H1 (cell line): Measurements from ENCODE around the gene SLC7A10. TPM values are rescaled to one million over a fixed set of nuclear protein-coding genes. Genes with fewer than 3 reads are reported as not detected.

ENCODE experiments used
- CTCF ChIA-PET: fragments of 300-600 bp; sonication (Branson Sonifier 250); formaldehyde crosslinking; loops from one replicate; lab custom pipeline; 2021; ENCODE audit not compliant: partially characterized antibody; lab: Charles Lee
- POLR2A ChIA-PET: fragments of 300-600 bp; sonication (Branson Sonifier 250); formaldehyde crosslinking; loops from one replicate; lab custom pipeline; 2021; ENCODE audit warnings: inconsistent platforms; ENCODE audit not compliant: partially characterized antibody; lab: Charles Lee
- DNase-seq, 2 experiments: peaks; one replicate each; pipeline versions ENCODE4 v3.0.0 to v3.0.0-alpha.2; 2010 to 2022; ENCODE audit warnings: low spot score in 2 of 2, low read depth in 1 of 2, mixed read lengths in 1 of 2
- FAIRE-seq: peaks from 2 replicates; lab custom pipeline; 2011; peaks lifted over from hg19 to GRCh38; lab: Jason Lieb, UNC
- H2AFZ ChIP-seq: 2 replicates; pipeline ENCODE4 v1.8.1; 2012; ENCODE audit warnings: low read length, inconsistent platforms
- H2AK5ac ChIP-seq: 2 replicates; pipeline ENCODE4 v1.6.1; 2013; ENCODE audit warnings: low read depth, low read length
- H2BK120ac ChIP-seq: replicated peaks from 2 replicates; pipeline ENCODE3; 2013; ENCODE audit warnings: low read depth, low read length, inconsistent platforms
- H2BK12ac ChIP-seq: 2 replicates; pipeline ENCODE4 v1.6.1; 2013; ENCODE audit warnings: low read depth, low read length
- H2BK15ac ChIP-seq: 2 replicates; pipeline ENCODE4 v1.6.1; 2013; ENCODE audit warnings: low read length
- H2BK20ac ChIP-seq: 2 replicates; pipeline ENCODE4 v1.6.1; 2013; ENCODE audit warnings: low read length
- H2BK5ac ChIP-seq: 2 replicates; pipeline ENCODE4 v1.6.1; 2013; ENCODE audit warnings: low read depth, low read length
- H3K14ac ChIP-seq: 2 replicates; pipeline ENCODE4 v1.6.1; 2013; ENCODE audit warnings: inconsistent platforms; ENCODE audit not compliant: insufficient read length
- H3K18ac ChIP-seq: 2 replicates; pipeline ENCODE4 v1.6.1; 2013; ENCODE audit warnings: low read length; ENCODE audit errors: extremely low read depth
- H3K23ac ChIP-seq: 2 replicates; pipeline ENCODE4 v1.6.1; 2013; ENCODE audit warnings: inconsistent platforms; ENCODE audit not compliant: insufficient read length
- H3K23me2 ChIP-seq: 2 replicates; pipeline ENCODE4 v1.6.1; 2013; ENCODE audit warnings: low read depth, low read length
- H3K27ac ChIP-seq: 2 replicates; pipeline ENCODE4 v1.6.1; 2011; ENCODE audit warnings: low read depth, low read length, inconsistent platforms
- H3K27me3 ChIP-seq, 4 experiments: replicated peaks in 1 of 4; 1 replicate in 1 of 4; 2 replicates in 3 of 4; pipeline versions ENCODE4 v1.6.1 to v1.8.1; 2011 to 2013; ENCODE audit warnings: low read length in 3 of 4, mild to moderate bottlenecking in 3 of 4, inconsistent platforms in 2 of 4, mixed read lengths in 2 of 4, moderate library complexity in 1 of 4; ENCODE audit not compliant: control insufficient read depth in 3 of 4, insufficient read depth in 3 of 4; ENCODE audit errors: extremely low read depth in 1 of 4
- H3K36me3 ChIP-seq, 4 experiments: 2 replicates each; pipeline versions ENCODE4 v1.6.1 to v1.8.1; 2011 to 2013; ENCODE audit warnings: mild to moderate bottlenecking in 4 of 4, low read length in 3 of 4, moderate library complexity in 2 of 4, control low read depth in 1 of 4, inconsistent platforms in 1 of 4; ENCODE audit not compliant: insufficient read depth in 4 of 4, control insufficient read depth in 2 of 4
- H3K4ac ChIP-seq: replicated peaks from 2 replicates; pipeline ENCODE3; 2013; ENCODE audit warnings: low read length, low read depth, mixed read lengths, inconsistent platforms; ENCODE audit not compliant: insufficient read length
- H3K4me1 ChIP-seq, 4 experiments: replicated peaks in 1 of 4; 1 replicate in 1 of 4; 2 replicates in 3 of 4; pipeline versions ENCODE4 v1.6.1 to v1.8.1; 2011 to 2013; ENCODE audit warnings: low read length in 3 of 4, inconsistent platforms in 2 of 4, mixed read lengths in 1 of 4; ENCODE audit not compliant: insufficient read depth in 4 of 4, control insufficient read depth in 3 of 4
- H3K4me2 ChIP-seq, 2 experiments: 2 replicates each; pipeline versions ENCODE4 v1.6.1 to v1.8.1; 2011 to 2013; ENCODE audit warnings: low read depth in 2 of 2, low read length in 2 of 2, control low read depth in 1 of 2, inconsistent platforms in 1 of 2, mild to moderate bottlenecking in 1 of 2; ENCODE audit not compliant: insufficient read depth in 1 of 2
- H3K4me3 ChIP-seq, 4 experiments: fragments of 200-600, 300-600 bp in 1 of 4; sonication (generic), shearing (Covaris generic), sonication (Bioruptor Twin) in 1 of 4; 2 replicates each; pipeline versions ENCODE4 v1.5.1 to v1.8.1; 2011 to 2016; ENCODE audit warnings: low read length in 4 of 4, low read depth in 3 of 4, control low read depth in 2 of 4, inconsistent platforms in 2 of 4, mild to moderate bottlenecking in 2 of 4, mixed read lengths in 1 of 4, moderate library complexity in 1 of 4; ENCODE audit not compliant: insufficient read depth in 2 of 4; ENCODE audit errors: extremely low read depth in 1 of 4
- H3K56ac ChIP-seq: replicated peaks from 2 replicates; pipeline ENCODE3; 2013; ENCODE audit warnings: low read depth, mild to moderate bottlenecking, mixed read lengths, low read length, inconsistent platforms; ENCODE audit not compliant: insufficient read length
- H3K79me1 ChIP-seq: 2 replicates; pipeline ENCODE4 v1.6.1; 2013; ENCODE audit warnings: low read depth, low read length, control low read depth
- H3K79me2 ChIP-seq, 2 experiments: 2 replicates each; pipeline versions ENCODE4 v1.6.1 to v1.8.1; 2012 to 2013; ENCODE audit warnings: low read length in 2 of 2, mild to moderate bottlenecking in 2 of 2, inconsistent platforms in 1 of 2; ENCODE audit not compliant: insufficient read depth in 2 of 2, control insufficient read depth in 1 of 2
- H3K9ac ChIP-seq, 4 experiments: replicated peaks in 1 of 4; 1 replicate in 1 of 4; 2 replicates in 3 of 4; pipeline versions ENCODE4 v1.6.1 to v1.8.1; 2011 to 2013; ENCODE audit warnings: low read depth in 3 of 4, low read length in 3 of 4, control low read depth in 2 of 4, mild to moderate bottlenecking in 2 of 4, moderate library complexity in 2 of 4, inconsistent platforms in 1 of 4; ENCODE audit errors: extremely low read depth in 1 of 4
- H3K9me3 ChIP-seq, 2 experiments: 2 replicates each; pipeline versions ENCODE4 v1.6.1 to v1.8.1; 2012 to 2013; ENCODE audit warnings: mild to moderate bottlenecking in 2 of 2, moderate library complexity in 2 of 2, control low read depth in 1 of 2, inconsistent platforms in 1 of 2, low read depth in 1 of 2, low read length in 1 of 2, mixed read lengths in 1 of 2; ENCODE audit not compliant: insufficient read depth in 2 of 2
- H4K20me1 ChIP-seq, 2 experiments: replicated peaks in 1 of 2; 2 replicates each; pipeline versions ENCODE3 to v1.8.1; 2011 to 2013; ENCODE audit warnings: inconsistent platforms in 2 of 2, low read length in 2 of 2, mild to moderate bottlenecking in 1 of 2; ENCODE audit not compliant: insufficient read depth in 2 of 2, control insufficient read depth in 1 of 2
- H4K5ac ChIP-seq: 2 replicates; pipeline ENCODE4 v1.6.1; 2013; ENCODE audit warnings: low read length, low read depth, mixed read lengths, inconsistent platforms; ENCODE audit not compliant: insufficient read length
- H4K8ac ChIP-seq: 2 replicates; pipeline ENCODE4 v1.8.0; 2013; ENCODE audit warnings: mild to moderate bottlenecking, moderate library complexity, low read length, inconsistent platforms; ENCODE audit not compliant: insufficient read depth; ENCODE audit errors: extremely low read depth
- H4K91ac ChIP-seq: replicated peaks from 2 replicates; pipeline ENCODE3; 2013; ENCODE audit warnings: low read length, mixed read lengths, inconsistent platforms; ENCODE audit not compliant: insufficient read length
- KDM1A ChIP-seq: fragments of 200-600, 300-600 bp; sonication (generic); IDR thresholded peaks from 2 replicates; pipeline ENCODE4 v1.7.1; 2016; ENCODE audit warnings: mild to moderate bottlenecking, low read length, borderline replicate concordance
- MAFK ChIP-seq: IDR thresholded peaks from 2 replicates; pipeline ENCODE4 v1.6.1; 2012; ENCODE audit warnings: low read depth, mild to moderate bottlenecking, improper control_type of control experiment, low read length
- RAD21 ChIP-seq, 2 experiments: IDR thresholded peaks in 1 of 2; conservative IDR thresholded peaks in 1 of 2; 2 replicates each; pipeline ENCODE4 v1.6.1; 2011; ENCODE audit warnings: low read depth in 2 of 2, low read length in 2 of 2, improper control_type of control experiment in 1 of 2, inconsistent platforms in 1 of 2, mild to moderate bottlenecking in 1 of 2, moderate library complexity in 1 of 2
- SIRT6 ChIP-seq: IDR thresholded peaks from one replicate; pipeline ENCODE4 v1.7.1; 2012; ENCODE audit warnings: low read length, inconsistent platforms
- SP1 ChIP-seq: IDR thresholded peaks from 2 replicates; pipeline ENCODE4 v1.6.1; 2011; ENCODE audit warnings: low read depth, low read length
- SRF ChIP-seq: IDR thresholded peaks from 2 replicates; pipeline ENCODE4 v1.6.1; 2011; ENCODE audit warnings: mild to moderate bottlenecking, low read depth, low read length, moderate library complexity
- SUZ12 ChIP-seq: fragments of 200-600 bp; sonication (generic); IDR thresholded peaks from 2 replicates; pipeline ENCODE4 v1.6.1; 2012; ENCODE audit warnings: mild to moderate bottlenecking, inconsistent platforms, low read length, moderate library complexity, mixed read lengths
- ZNF274 ChIP-seq: IDR thresholded peaks from 2 replicates; pipeline ENCODE4 v1.7.0; 2012; ENCODE audit warnings: low read length, borderline replicate concordance; ENCODE audit errors: extremely low read depth
- WGBS, 2 experiments: shearing (Covaris generic) in 1 of 2; methylation state at CpG; one replicate each; pipeline versions ENCODE4 v1.1.6 to v1.1.7; 2013 to 2015; ENCODE audit warnings: low lambda C conversion rate in 2 of 2, mixed read lengths in 2 of 2, inconsistent platforms in 1 of 2, low coverage in 1 of 2, missing lambda C conversion rate in 1 of 2; ENCODE audit not compliant: insufficient replicate concordance in 2 of 2, insufficient coverage in 1 of 2, insufficient read length in 1 of 2; ENCODE audit errors: extremely low coverage in 1 of 2, missing lambda C conversion rate in 1 of 2; 5-methylcytosine and 5-hydroxymethylcytosine counted together
- polyA plus RNA-seq, 7 experiments: library from polyadenylated mRNA; depleted of rRNA in 3 of 7; stranded (reverse) in 5 of 7; unstranded in 2 of 7; fragments of >200 nt in 5 of 7; fragments of 200-250 nt in 2 of 7; gene quantifications; 1 replicate in 5 of 7; 2 replicates in 1 of 7; 4 replicates in 1 of 7; pipeline versions ENCODE4 v1.2.1 to v1.2.3, GENCODE V29; 2011 to 2013; ENCODE audit warnings: missing spikeins in 2 of 7, mixed read lengths in 2 of 7
- total RNA-seq: library from RNA; stranded (reverse); fragmentation: NEBNext Ultra II Directional; extraction: Animal tissue kit (Norgen Biotek cat#: 25700); gene quantifications from 2 replicates; pipeline ENCODE4 v1.2.1, GENCODE V29; 2021

SLC7A10 gene
- total and polyA plus RNA-seq, 2 of the 8 experiments (the other 6 are each of a cell fraction or from before 2014, with no cell fraction given), result 3.7 to 7.1 TPM

DNA sequence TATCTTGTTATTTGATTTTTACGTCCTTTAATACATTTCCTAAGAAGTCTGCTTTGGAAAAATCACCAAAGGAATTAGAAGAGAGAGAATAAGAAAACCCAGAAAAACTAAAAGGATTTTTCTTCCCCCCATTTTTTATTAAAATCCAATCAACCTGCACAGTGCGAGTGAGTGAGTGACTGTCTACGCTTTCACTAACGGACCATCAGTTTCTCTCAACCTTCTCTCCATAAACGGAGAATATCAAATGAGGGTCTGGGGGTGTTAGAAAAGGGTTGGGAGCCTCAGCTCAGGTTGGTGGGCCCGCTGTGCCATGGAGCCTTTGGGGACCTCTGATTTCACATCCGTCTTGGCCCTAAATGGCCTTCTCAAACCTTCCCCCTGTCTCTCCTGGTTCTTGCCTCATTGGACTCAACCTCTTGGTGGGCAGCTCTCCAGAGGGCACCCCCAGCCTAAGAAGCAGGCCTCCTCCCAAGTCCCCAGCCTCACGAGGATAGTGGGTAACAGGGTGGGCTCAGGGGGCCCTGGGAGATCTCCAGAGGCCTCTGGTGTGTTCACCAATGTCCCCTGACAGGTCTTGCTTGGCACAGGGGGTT lies 32.3 kb downstream of the SLC7A10 start:
- DNase-seq (no peak), FAIRE-seq (no peak)
- no peaks in the 10 kb centered on the region for H3K9me3 ChIP-seq
- no peak overlapping the region for H4K91ac ChIP-seq
- H3K4me1 ChIP-seq, result peaks cover 0 to 4% (median 1%) of the 10 kb centered on the region in 4 experiments; a peak in 4 of 7 replicates
- H2AFZ ChIP-seq, result no peak overlapping the region
- peaks cover 0 to 6% of the 10 kb centered on the region in 2 experiments for H4K20me1 ChIP-seq
- no peak overlapping the region for H3K4ac ChIP-seq
- no peak overlapping the region for H2BK15ac ChIP-seq
- H2BK120ac ChIP-seq, result no peak overlapping the region
- H2BK5ac ChIP-seq, result no peak overlapping the region
- ChIA-PET CTCF (interaction anchor here (1.1 to 2.8 kb wide), 3 partner anchors 16 to 217 kb away, joined by 3 to 15 read pairs (median 5); no protein-coding TSS in a partner anchor), POLR2A (no interaction called here)
- no peak overlapping the region for H2AK5ac ChIP-seq
- peak overlapping the region; percentile 19; the same call in 1 of the 2 replicates for H3K18ac ChIP-seq
- H3K79me1 ChIP-seq, result peaks cover 3% of the 10 kb centered on the region; the same call in 1 of the 2 replicates
- TF ChIP-seq MAFK, result no peak
- no peak for TF ChIP-seq KDM1A
- no peak for TF ChIP-seq SRF
- no peak for TF ChIP-seq RAD21 (IDR thresholded peaks at IDR 0.05 in 1 of 2, conservative IDR thresholded peaks at IDR 0.05 in 1 of 2; ENCODE audit: low read depth in 2 of 2, low read length in 2 of 2)
- TF ChIP-seq SP1, result no peak
- TF ChIP-seq SUZ12, result no peak
- no peak for TF ChIP-seq SIRT6
- TF ChIP-seq ZNF274, result no peak
- peak overlapping the region; percentile 15 to 51 (median 39); a peak in 5 of 8 replicates for H3K4me3 ChIP-seq
- peaks cover 3% of the 10 kb centered on the region; the same call in 1 of the 2 replicates for H3K23me2 ChIP-seq
- H3K79me2 ChIP-seq, result no peaks in the 10 kb centered on the region
- no peak overlapping the region; the same call in 1 of the 2 replicates for H4K8ac ChIP-seq
- no peak overlapping the region for H3K56ac ChIP-seq
- H4K5ac ChIP-seq, result no peak overlapping the region
- H3K23ac ChIP-seq, result no peak overlapping the region
- H3K14ac ChIP-seq, result no peak overlapping the region
- no peak overlapping the region for H3K9ac ChIP-seq
- H2BK12ac ChIP-seq, result no peak overlapping the region
- no peak overlapping the region for H2BK20ac ChIP-seq
- no peak overlapping the region for H3K27ac ChIP-seq
- WGBS, 2 experiments, result 82% methylated on average over 8 of the region's 8 CpGs; no CpG with 5 or more reads in 1 of the 2 experiments
- peaks cover 0 to 23% (median 10%) of the 10 kb centered on the region in 4 experiments; a peak in 5 of 7 replicates for H3K27me3 ChIP-seq
- H3K36me3 ChIP-seq, result no peaks in the 10 kb centered on the region
- peak overlapping the region; percentile 59 to 61; a peak in 2 of 4 replicates for H3K4me2 ChIP-seq
